ENCODE data around the gene KIF20B.
"Not testable (repeated sequence)": the region's sequence is repeated elsewhere in the genome, so short reads cannot be mapped to it uniquely, and the experiment has no call there.

The KIF20B gene

GRCh38 chr10:89684604-89685003, 16.8 kb upstream of the KIF20B start:
- DNase-seq (ENCODE audit: low read depth in 2 of 2), result no peak

GRCh38 chr10:89685936-89686335, 15.5 kb upstream of the KIF20B start:
- DNase-seq (ENCODE audit: low read depth in 2 of 2), result no peak

GRCh38 chr10:89690027-89690426, 11.4 kb upstream of the KIF20B start:
- no peak for DNase-seq (ENCODE audit: low read depth in 2 of 2)

- no peak for DNase-seq (ENCODE audit: low read depth in 2 of 2)
Measured at GRCh38 chr10:89692416-89692815, 9.0 kb upstream of the KIF20B start.

GRCh38 chr10:89693176-89693575, 8.2 kb upstream of the KIF20B start:
- DNase-seq (ENCODE audit: low read depth in 2 of 2), result no peak

- no peak for DNase-seq (ENCODE audit: low read depth in 2 of 2)
Measured at GRCh38 chr10:89695307-89695706, 6.1 kb upstream of the KIF20B start.

- DNase-seq (ENCODE audit: low read depth in 2 of 2), result no peak
Measured at GRCh38 chr10:89697946-89698345, 3.4 kb upstream of the KIF20B start.

- no peak for DNase-seq (ENCODE audit: low read depth in 2 of 2)
Measured at GRCh38 chr10:89699581-89700064, 1.8 kb upstream of the KIF20B start.

GRCh38 chr10:89700923-89701241, 508 bp upstream of the KIF20B start:
- DNase-seq (ENCODE audit: low read depth in 2 of 2), result no peak

GRCh38 chr10:89702121-89702480, 711 bp downstream of the KIF20B start:
- DNase-seq (ENCODE audit: low read depth in 2 of 2), result no peak

- DNase-seq (ENCODE audit: low read depth in 2 of 2), result no peak
Measured at GRCh38 chr10:89705466-89705865, 4.1 kb downstream of the KIF20B start.

- no peak for DNase-seq (ENCODE audit: low read depth in 2 of 2)
Measured at GRCh38 chr10:89706011-89706410, 4.6 kb downstream of the KIF20B start.

GRCh38 chr10:89707372-89707771, 6.0 kb downstream of the KIF20B start:
- DNase-seq (ENCODE audit: low read depth in 2 of 2), result no peak

- no peak for DNase-seq (ENCODE audit: low read depth in 2 of 2)
Measured at GRCh38 chr10:89710753-89711152, 9.4 kb downstream of the KIF20B start.

GRCh38 chr10:89734616-89735015, 33.2 kb downstream of the KIF20B start:
- no peak for DNase-seq (ENCODE audit: low read depth in 2 of 2)

- DNase-seq (ENCODE audit: low read depth in 2 of 2), result no peak
Measured at GRCh38 chr10:89738551-89739209, 37.3 kb downstream of the KIF20B start.

GRCh38 chr10:89741126-89741762, 39.9 kb downstream of the KIF20B start:
- DNase-seq (ENCODE audit: low read depth in 2 of 2), result no peak

- DNase-seq (ENCODE audit: low read depth in 2 of 2), result peak; percentile 22 to 29
Measured at GRCh38 chr10:89744026-89744425, 42.6 kb downstream of the KIF20B start.

- no peak for DNase-seq (ENCODE audit: low read depth in 2 of 2)
Measured at GRCh38 chr10:89745903-89746302, 44.5 kb downstream of the KIF20B start.

- DNase-seq (ENCODE audit: low read depth in 2 of 2), result no peak
Measured at GRCh38 chr10:89750441-89750840, 49.1 kb downstream of the KIF20B start.

GRCh38 chr10:89755374-89755773, 54.0 kb downstream of the KIF20B start:
- DNase-seq (ENCODE audit: low read depth in 2 of 2), result no peak

- DNase-seq (ENCODE audit: low read depth in 2 of 2), result no peak
Measured at GRCh38 chr10:89759531-89759930, 58.1 kb downstream of the KIF20B start.

- DNase-seq (ENCODE audit: low read depth in 2 of 2), result not testable (repeated sequence)
Measured at GRCh38 chr10:89763671-89764070, 62.3 kb downstream of the KIF20B start.

- no peak for DNase-seq (ENCODE audit: low read depth in 2 of 2)
Measured at GRCh38 chr10:89771684-89772083, 70.3 kb downstream of the KIF20B start.

Data from fibroblast of skin of left biceps (primary cell).